ENCODE results near the gene DXO. TPM values are rescaled to one million over a fixed set of nuclear protein-coding genes. Genes with fewer than 3 reads are reported as not detected.

Gene DXO
- total and polyA plus RNA-seq, 11 donors: 9.4 to 17.8 (median 12.8) TPM

- TF ChIP-seq CTCF (IDR thresholded peaks at IDR 0.05) (no peak), POLR2A (IDR thresholded peaks at IDR 0.05) (no peak)
- WGBS, 4 donors: 76 to 82% (median 78%) methylated on average over 9 of the region's 9 CpGs
- intact Hi-C loops (cut with DNase I): no loop called here
These were observed 43.3 kb downstream of the DXO start for GRCh38 chr6:31928672-31928939.

GRCh38 chr6:31927863-31928671, 43.9 kb downstream of the DXO start:
- TF ChIP-seq POLR2A (IDR thresholded peaks at IDR 0.05) (no peak), CTCF (IDR thresholded peaks at IDR 0.05) (no peak)
- Histone ChIP-seq H3K27me3 (no peaks in the 10 kb centered on the region), H3K27ac (peak overlapping the region in 1 of 12 donors; percentile 75), H3K4me1 (peaks cover 0 to 17% (median 0%) of the 10 kb centered on the region in 12 donors), H3K36me3 (no peaks in the 10 kb centered on the region), H3K4me3 (peak overlapping the region in 9 of 12 donors; percentile 15 to 56 (median 39)), H3K9me3 (no peaks in the 10 kb centered on the region)
- 64 to 80% (median 75%) methylated on average over 11 of the region's 11 CpGs for WGBS, 4 donors
- ATAC-seq (no peak), DNase-seq (no peak)
- intact Hi-C loops (cut with DNase I): no loop called here

More at GRCh38 chr6:31928672-31928939, 43.3 kb downstream of the DXO start:
- ATAC-seq (no peak), DNase-seq (no peak)
- Histone ChIP-seq H3K4me1 (peaks cover 0 to 17% (median 0%) of the 10 kb centered on the region in 12 donors), H3K4me3 (peak overlapping the region in 2 of 12 donors; percentile 55 to 56), H3K27me3 (no peaks in the 10 kb centered on the region), H3K27ac (no peak overlapping the region), H3K9me3 (no peaks in the 10 kb centered on the region), H3K36me3 (no peaks in the 10 kb centered on the region)

GRCh38 chr6:31927242-31927862, 44.6 kb downstream of the DXO start, which contains the start of gene C2:
C2 (plus strand) TSS chr6:31927717; CDS start chr6:31927753, 36 bp downstream.
- peak within 1 kb of the TSS in 9 of 12 donors; percentile 15 to 56 (median 39) for H3K4me3 ChIP-seq
- H3K36me3 ChIP-seq: no peaks in the 10 kb centered on the region
- peak within 1 kb of the TSS in 1 of 12 donors; percentile 75 for H3K27ac ChIP-seq
- peaks cover 0 to 17% (median 0%) of the 10 kb centered on the region in 12 donors for H3K4me1 ChIP-seq
- no peak for DNase-seq
- H3K27me3 ChIP-seq: no peaks in the 10 kb centered on the region
- WGBS, 4 donors: 58 to 62% (median 61%) methylated on average over 11 of the region's 11 CpGs
- H3K9me3 ChIP-seq: no peaks in the 10 kb centered on the region
- ATAC-seq: peak in 3 of 4 donors; percentile 24 to 31 (median 24)
- intact Hi-C loops (cut with DNase I): no loop called here
- no peak for TF ChIP-seq CTCF (IDR thresholded peaks at IDR 0.05)
- TF ChIP-seq POLR2A (IDR thresholded peaks at IDR 0.05): no peak

GRCh38 chr6:31922942-31923341, 49.0 kb downstream of the DXO start:
- WGBS, 4 donors: 11 to 15% (median 12%) methylated on average over 5 of the region's 5 CpGs
- DNase-seq (no peak), ATAC-seq (no peak)
- Histone ChIP-seq H3K4me1 (peaks cover 0 to 7% (median 0%) of the 10 kb centered on the region in 12 donors), H3K36me3 (no peaks in the 10 kb centered on the region), H3K27ac (no peak overlapping the region), H3K4me3 (no peak overlapping the region), H3K9me3 (no peaks in the 10 kb centered on the region), H3K27me3 (no peaks in the 10 kb centered on the region)
- intact Hi-C loops (cut with DNase I): no loop called here
- TF ChIP-seq CTCF (IDR thresholded peaks at IDR 0.05) (peak in 2 of 12 donors; percentile 9 to 13), POLR2A (IDR thresholded peaks at IDR 0.05) (no peak)

Data from heart left ventricle (tissue), 16 donors.